ENCODE data around the gene ARL11.

ARL11 gene

DNA sequence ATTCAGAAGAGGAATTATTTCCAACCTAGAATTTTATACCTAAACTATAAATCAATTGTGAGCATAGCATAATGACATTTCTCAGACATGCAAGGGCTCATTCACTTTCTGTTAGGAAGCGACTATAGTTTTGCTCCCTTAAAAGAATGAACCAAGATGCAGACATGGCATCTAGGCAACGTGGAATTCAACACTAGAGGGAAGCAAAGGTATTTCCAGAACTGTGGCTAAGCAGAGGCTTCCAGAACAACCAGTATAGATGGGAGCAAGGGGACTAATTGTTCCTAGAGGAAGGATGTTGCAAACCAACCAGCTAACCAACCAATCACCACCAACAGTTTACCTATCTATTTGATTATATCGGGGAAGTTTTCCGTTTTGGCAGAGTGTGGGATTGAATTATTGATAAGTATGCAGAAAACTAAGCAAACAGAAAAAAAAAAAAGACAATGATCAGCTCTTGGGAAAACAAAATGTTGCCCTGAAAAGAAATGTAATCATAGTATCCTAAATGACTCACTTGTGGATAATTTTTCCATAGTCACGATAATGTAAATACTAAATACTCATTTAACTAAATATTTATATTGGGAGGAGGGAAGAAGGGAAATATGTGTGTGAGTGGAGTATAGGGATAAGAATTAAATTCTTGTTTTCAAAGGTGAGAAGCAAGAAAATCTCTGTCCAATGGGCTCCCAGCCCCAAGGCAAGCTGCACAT lies 21.1 kb downstream of the ARL11 start:
- DNase-seq (ENCODE audit: low read depth), result no peak

DNA sequence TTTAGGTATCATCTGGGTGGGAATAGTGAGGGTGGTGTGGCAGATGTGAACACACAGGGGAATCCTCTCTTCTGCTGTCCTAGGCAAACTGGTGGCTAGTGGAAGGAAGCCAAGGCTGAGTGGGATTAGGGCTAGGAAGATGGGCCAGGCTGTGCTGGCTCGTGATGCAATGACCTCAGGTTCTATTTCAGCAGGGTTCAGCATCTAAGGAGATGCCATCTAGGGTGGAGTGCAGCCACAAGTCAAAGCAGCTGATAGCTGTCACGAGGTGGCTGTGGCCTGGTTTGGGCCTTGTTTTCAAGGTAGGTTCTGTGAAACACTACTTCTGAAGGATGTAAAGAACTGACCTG lies 21.6 kb downstream of the ARL11 start:
- no peak for DNase-seq (ENCODE audit: low read depth)

DNA sequence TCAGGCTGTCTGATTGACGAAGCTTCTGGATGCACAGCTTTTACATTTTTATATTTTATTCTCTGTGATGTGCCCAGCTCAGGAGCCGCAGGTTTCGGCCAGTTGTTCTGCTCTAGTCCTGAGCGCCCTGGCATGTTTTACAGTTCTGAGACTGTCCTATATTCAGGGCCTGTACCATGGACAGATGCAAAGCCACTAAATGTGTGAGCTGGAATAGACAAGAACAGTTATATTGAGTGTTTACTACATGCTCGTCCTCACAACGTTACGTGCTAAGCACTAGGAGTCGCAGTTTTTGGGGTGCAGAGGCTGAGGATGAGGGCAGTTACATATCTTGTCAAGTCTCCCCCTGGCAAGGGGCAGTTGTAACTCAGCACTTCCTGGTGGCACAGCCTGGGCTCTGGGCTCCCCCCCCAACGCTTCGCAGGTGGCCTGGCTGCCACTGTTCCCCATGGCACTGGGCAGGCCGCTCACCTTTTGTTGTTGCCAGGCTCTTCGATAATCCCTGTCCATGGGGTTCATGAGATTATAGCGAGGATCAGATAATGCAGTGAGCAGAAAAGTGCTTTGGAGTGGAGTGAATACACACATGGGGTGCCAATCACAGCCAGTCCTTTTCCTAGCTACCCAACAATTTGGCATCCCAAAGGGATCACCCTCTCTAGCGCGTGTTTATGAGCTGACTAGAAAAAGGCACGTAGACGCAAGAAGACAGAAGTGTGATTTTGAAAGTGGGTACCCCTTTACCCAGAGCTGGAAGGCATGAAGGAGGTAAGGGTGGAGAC lies 23.5 kb downstream of the ARL11 start:
- DNase-seq (ENCODE audit: low read depth), result no peak

GRCh38 chr13:49652355-49653305 lies 24.3 kb downstream of the ARL11 start:
- no peak for DNase-seq (ENCODE audit: low read depth)

DNA sequence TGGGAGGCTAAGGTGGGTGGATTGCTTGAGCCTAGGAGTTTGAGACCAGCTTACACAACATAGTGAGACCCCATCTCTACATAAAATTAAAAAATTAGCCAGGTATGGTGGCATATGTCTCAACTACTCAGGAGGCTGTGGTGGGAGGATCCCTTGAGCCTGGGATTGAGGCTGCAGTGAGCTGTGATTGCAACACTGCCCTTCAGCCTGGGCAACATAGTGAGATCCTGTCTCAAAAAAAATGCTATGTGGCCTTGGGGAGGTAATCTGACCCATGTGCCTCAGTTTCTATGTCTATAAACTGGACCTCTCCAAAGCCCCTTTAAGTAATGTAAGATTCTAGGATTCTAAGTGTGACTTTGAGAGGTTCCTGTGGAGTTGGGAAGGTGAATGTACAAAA lies 25.2 kb downstream of the ARL11 start:
- DNase-seq (ENCODE audit: low read depth), result no peak

GRCh38 chr13:49654011-49654410 lies 25.7 kb downstream of the ARL11 start:
- no peak for DNase-seq (ENCODE audit: low read depth)

- no peak for DNase-seq (ENCODE audit: low read depth)
Observed at GRCh38 chr13:49655906-49656305, 27.6 kb downstream of the ARL11 start.

GRCh38 chr13:49657241-49657641 lies 28.9 kb downstream of the ARL11 start:
- no peak for DNase-seq (ENCODE audit: low read depth)

DNA sequence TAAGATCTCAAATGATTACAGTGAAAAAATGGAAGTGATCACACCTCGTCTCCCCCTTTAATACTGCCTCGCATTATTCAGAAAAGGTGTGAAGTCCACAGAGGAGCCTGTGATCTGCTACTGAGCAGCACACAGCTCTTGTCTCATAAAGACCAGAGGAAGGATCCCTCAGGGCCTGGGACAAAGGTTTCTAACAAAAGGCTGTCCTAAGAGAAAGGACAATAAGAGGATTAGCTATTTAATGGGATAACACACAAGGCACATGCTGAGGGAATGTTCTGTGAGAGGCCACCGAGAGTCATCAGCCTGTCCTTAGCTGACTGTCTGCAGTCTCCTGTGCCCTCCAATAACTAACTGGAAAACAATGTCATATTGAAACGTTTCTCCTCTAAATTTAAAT lies 36.3 kb downstream of the ARL11 start:
- no peak for DNase-seq (ENCODE audit: low read depth)

- no peak for DNase-seq (ENCODE audit: low read depth)
Observed at GRCh38 chr13:49667773-49668172, 39.5 kb downstream of the ARL11 start.

DNA sequence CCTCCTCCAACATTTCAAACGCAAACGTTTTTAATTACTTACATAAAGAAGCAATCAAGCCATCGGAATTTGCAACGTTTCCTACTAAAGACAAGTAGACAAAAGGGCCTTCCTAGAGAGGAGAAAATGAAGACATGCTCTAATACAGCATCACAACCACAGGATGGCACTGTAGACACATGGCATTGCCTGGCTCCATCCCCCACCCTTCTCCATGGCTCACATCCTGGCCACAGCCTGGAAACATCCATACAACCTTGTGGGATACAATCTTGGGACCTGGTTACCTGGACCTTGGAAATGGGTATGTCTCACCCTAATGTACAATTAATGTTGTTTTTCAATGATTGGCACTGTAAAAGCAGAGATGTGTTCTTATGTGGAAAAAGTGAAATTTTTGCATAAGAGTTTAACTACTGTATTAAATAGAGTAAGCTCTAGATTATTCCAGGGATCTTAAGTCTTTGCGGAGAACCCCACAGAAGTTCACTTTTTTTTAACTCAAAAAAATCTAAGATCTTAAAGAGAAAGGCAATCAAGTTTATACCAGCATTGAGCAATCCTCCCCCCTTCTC lies 41.5 kb downstream of the ARL11 start:
- no peak for DNase-seq (ENCODE audit: low read depth)

- no peak for DNase-seq (ENCODE audit: low read depth)
Observed at GRCh38 chr13:49670828-49671227, 42.5 kb downstream of the ARL11 start.

DNA sequence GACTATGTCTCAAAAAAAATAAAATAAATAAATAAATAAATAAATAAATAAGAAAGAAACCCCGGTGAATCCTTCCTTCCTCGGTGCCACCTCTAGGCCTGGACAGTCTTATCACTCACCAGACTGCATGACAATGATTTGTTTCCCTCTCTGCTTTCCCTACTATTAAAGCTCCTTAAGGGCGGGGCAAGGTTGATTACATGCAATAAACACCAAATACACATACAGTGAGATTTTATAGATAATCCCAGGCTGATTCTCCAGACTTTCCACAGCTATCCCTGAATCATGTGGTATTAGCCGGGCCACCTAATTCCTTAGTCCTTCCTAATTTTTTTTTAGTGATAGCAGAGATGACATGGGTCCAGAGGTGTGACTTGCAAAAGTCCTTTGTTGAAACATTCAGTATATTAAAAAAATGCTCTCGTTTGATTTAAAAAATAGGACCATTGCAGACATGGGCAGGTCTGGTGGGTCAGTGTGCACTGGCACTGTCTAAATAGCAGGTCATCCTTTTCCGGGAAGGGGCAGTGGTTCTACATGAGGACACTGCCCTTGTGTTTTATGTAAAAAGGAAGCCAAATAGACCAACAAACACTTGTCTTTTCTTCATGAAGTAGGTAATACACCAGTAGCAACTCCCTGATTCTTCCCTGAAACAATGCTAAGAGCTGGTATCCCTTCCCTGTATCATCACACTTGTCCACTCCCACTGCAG lies 48.4 kb downstream of the ARL11 start:
- DNase-seq (ENCODE audit: low read depth), result no peak

- no peak for DNase-seq (ENCODE audit: low read depth)
Observed at GRCh38 chr13:49678191-49678914, 50.0 kb downstream of the ARL11 start.

DNA sequence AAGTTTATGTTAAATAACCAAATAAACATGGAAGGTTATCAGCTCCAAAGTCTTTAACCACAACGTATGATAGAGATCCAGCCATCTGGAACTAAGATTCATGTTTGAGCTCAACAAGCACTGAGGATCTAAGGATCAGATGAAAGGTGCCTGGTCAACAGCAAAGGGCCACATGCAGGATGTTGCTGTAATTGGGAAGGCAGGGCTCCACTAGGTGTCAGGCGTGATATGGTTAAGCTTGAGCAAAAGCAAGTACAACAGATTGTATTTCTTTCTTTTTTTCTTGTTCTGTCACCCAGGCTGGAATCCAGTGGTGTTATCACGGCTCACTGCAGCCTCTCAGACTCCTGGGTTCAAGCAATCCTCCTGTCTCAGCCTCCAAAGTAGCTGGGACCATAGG lies 50.9 kb downstream of the ARL11 start:
- DNase-seq (ENCODE audit: low read depth), result no peak

- DNase-seq (ENCODE audit: low read depth), result no peak
Observed at GRCh38 chr13:49681842-49682435, 53.6 kb downstream of the ARL11 start.
